Astrocyte of the spinal cord (primary cell): ENCODE measurements around the gene GRID1.
"Not testable (repeated sequence)": the region's sequence is repeated elsewhere in the genome, so short reads cannot be mapped to it uniquely, and the experiment has no call there.

Source experiments
- DNase-seq: peaks from one replicate; pipeline ENCODE4 v3.0.0; 2011; ENCODE audit warnings: low read depth, low spot score
- H3K4me3 ChIP-seq: 2 replicates; pipeline ENCODE4 v1.5.1; 2011; ENCODE audit warnings: low read depth, mild to moderate bottlenecking, low read length, moderate library complexity
- in situ Hi-C: cut with HindIII; loops from 2 replicates; pipeline ENCODE4 v1.10.0; 2017; ENCODE audit warnings: low sequenced_read_pairs
- TF ChIP-seq, protein P1 (sequence below): IDR thresholded peaks from 2 replicates; pipeline ENCODE4 v1.5.1; 2012; ENCODE audit warnings: low read depth, mild to moderate bottlenecking, low read length, inconsistent platforms

GRID1 gene

DNA sequence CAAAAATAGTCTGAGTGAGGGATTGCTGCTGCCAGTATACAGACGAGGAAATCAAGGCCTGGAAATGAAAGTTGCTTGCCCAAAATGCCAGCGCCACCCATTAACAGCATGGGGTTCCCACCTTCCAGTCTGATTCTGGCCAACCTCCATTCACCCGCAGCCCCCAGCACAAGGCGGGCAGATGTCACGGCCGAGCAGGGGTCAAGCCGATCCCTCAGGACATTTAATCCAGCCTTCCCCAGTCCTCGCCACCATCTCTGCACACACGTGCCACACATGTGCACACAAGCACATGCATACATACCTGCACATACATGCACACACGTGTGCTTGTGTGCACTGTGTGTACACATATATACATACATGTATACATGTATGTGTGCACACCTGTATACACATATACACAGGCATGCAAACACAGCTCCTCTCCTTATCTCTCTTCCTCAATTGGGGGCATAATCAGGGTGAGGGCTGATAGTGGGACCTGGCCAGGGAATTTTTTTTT, 122.9 kb downstream of the GRID1 start:
- no peak for DNase-seq
- TF ChIP-seq, protein P1, sequence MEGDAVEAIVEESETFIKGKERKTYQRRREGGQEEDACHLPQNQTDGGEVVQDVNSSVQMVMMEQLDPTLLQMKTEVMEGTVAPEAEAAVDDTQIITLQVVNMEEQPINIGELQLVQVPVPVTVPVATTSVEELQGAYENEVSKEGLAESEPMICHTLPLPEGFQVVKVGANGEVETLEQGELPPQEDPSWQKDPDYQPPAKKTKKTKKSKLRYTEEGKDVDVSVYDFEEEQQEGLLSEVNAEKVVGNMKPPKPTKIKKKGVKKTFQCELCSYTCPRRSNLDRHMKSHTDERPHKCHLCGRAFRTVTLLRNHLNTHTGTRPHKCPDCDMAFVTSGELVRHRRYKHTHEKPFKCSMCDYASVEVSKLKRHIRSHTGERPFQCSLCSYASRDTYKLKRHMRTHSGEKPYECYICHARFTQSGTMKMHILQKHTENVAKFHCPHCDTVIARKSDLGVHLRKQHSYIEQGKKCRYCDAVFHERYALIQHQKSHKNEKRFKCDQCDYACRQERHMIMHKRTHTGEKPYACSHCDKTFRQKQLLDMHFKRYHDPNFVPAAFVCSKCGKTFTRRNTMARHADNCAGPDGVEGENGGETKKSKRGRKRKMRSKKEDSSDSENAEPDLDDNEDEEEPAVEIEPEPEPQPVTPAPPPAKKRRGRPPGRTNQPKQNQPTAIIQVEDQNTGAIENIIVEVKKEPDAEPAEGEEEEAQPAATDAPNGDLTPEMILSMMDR, result no peak
- H3K4me3 ChIP-seq, result no peak overlapping the region
- in situ Hi-C loops, result no loop called here

DNA sequence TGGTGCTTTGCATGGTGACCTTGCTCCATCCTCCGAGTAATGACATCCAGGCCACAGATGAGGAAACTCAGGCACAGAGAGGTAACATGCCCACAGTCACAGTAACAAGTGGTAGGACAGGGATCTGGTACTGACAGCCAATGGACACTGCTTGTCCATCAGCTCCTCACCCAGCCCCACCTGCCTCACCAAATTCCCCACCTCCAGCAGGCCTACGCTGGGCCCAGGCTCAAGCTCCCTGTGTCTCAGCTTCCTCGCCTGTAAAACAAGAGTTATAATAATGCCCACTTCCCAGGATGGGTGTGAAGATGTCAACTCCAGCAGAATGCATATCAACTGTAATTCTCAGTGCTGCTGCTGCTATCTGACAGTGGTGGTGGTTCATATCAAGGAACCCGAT, 123.8 kb downstream of the GRID1 start:
- TF ChIP-seq, protein P1, result no peak
- DNase-seq, result no peak
- in situ Hi-C loops, result no loop called here
- no peak overlapping the region for H3K4me3 ChIP-seq

DNA sequence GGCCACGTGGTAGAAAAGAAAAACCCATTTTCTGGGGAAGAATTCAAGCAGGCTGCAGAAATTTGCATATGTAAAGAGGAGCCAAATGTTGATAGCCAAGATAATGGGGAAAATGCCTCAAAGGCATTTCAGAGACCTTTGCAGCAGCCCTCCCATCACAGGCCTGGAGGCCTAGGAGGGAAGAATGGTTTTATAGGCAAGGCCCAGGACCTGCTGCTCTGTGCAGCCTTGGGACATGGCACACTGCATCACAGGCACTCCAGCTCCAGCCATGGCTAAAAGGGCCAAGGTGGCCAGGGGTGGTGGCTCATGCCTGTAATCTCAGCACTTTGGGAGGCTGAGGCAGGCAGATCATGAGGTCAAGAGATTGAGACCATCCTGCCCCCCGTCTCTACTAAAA, 128.5 kb downstream of the GRID1 start:
- H3K4me3 ChIP-seq, in situ Hi-C loops, DNase-seq: not testable (repeated sequence)

DNA sequence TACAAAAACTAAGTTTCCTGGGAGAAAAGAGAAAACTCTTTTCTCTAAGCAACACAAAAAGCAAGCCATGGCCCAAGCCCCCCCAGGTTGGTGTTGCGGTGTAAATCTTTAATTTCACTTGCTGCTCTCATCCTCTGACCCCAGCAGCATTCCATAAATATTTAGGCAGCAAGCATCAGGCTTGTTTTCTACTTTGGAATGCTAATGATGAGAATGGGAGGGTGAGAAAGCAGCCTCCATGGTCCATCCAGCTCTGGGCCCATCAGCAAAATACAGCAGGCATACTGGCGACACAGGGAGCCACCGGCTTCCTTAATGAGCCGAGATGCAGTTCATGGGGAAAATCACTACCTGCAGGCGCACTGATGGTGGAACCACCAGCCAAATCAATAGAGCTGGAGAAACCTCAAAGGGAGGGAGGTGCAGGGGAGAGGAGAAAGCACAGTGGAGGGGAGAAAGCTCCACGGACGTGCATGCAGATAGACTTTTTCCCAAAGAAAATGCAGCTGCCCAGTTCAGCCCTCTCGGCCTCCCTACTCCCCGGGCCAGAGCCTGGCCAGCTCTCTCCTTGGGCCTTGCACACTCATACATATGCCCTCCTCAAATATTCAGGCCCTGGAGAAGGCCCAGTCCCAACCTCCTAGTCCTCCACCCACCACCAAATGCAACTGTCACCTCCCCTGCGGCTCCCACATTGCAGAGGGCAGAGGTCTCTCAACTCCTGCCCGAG, 131.9 kb downstream of the GRID1 start:
- TF ChIP-seq, protein P1, result no peak
- no peak for DNase-seq
- in situ Hi-C loops, result no loop called here
- H3K4me3 ChIP-seq, result no peak overlapping the region

DNA sequence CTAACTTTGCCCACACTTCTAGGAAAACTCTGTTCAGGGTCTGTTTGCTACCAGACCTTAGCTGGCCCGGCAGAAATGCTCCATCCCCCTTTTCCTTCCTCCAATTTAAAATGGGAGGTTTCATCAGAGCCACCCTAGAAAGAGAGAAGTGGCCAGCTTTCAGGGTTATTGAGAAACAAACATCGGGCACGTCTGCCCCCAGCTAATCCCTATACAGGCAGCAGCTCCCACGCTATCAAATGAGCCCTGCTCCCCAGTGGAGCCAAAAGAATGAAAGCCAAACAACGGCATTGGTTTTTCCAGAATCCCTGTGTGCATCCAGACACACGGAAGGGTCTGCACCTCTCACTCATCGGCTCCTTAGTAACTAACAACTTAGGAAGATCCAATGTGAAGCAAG, 132.5 kb downstream of the GRID1 start:
- TF ChIP-seq, protein P1, result no peak
- in situ Hi-C loops, result no loop called here
- H3K4me3 ChIP-seq, result no peak overlapping the region
- no peak for DNase-seq

DNA sequence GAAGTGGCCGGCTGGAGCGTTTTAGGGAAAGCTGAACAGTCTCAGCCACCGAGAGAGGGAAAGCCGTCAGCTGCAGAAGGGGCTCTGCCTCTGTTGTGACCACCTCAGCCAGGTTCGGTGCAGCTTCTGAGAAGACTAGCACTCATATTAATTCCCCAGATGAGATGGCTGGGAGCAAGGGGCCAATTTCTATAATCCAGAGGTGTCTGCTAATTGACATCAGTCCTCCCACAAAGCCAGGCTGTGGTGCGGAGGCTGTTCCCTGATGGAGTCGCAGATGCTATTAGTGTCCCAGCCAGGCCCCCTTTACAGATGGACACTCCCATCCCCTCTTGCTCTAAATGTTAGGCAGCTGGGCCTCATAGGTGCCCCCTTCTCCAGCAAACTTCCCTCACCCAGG, 133.5 kb downstream of the GRID1 start:
- TF ChIP-seq, protein P1, result no peak
- in situ Hi-C loops, result no loop called here
- DNase-seq, result no peak
- H3K4me3 ChIP-seq, result no peak overlapping the region

DNA sequence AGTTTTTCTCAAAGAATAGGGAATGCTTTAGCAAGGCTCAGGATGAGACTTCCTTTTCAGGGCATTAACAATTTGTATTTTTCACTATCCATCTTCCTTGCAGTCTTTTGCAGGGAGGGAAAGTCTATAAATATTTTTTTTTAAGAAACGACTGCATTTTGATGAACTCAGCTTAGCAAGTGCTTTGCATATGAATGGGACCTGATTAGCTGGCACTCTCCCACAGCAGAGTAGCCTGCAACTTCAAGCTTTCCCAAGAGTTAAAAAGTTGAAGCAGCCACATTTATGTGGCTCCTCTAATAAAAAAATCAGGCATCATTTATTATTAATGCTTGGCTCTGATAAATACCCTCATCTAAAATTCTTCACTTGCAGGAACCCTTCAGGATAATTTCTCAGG, 134.0 kb downstream of the GRID1 start:
- no peak overlapping the region for H3K4me3 ChIP-seq
- in situ Hi-C loops, result no loop called here
- TF ChIP-seq, protein P1, result no peak

More for the DNA sequence above, 134.0 kb downstream of the GRID1 start:
- no peak for DNase-seq
